Amygdala (tissue), 56 donors: ENCODE data around the gene PTPRD.

Experiments used
- DNase-seq, 56 donors: peaks; one replicate each; lab custom pipeline; 2025; lab: John Stamatoyannopoulos, UW

The PTPRD gene

GRCh38 chr9:8649807-8650206, 1963.0 kb downstream of the PTPRD start:
- DNase-seq = no peak

GRCh38 chr9:8649160-8649559, 1963.6 kb downstream of the PTPRD start:
- DNase-seq = no peak

GRCh38 chr9:8648271-8648845, 1964.4 kb downstream of the PTPRD start:
- no peak for DNase-seq

DNA sequence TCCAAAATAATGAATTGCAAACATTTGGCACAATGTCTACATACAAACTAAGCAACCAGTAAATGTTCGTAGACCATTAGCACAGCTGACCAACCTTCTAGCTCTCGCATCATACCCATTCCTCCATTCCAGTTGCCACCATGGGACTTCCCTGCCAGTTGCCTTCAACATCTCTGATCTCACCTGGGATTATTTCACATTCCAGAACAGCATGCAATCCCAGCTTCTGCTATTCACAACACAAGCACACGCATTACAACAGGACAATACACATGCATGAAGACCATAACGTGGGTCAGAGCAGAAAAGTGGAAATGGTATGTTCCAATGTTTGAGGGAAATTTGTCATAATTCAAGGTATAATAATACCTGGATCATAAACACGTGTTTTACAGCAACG, 1965.0 kb downstream of the PTPRD start:
- DNase-seq = no peak

DNA sequence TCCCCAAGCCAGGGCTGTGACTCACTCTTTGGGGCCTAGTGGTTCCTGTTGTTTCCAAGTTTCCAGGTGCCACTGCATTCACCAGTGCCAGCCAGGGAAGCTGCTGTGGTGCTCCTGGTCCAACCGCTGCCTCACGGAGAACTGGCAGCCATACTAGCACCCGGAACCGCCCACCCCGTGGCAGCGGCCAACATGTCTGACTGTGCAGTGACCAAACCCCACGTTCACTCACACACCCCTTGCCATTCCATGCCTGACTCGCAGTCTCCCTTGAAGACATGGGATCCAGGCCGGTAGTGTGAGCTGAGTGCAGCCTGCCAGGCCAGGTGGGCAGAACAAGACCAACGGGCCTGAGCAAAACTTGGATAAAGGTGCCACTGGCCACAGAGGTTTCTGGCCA, 1968.2 kb downstream of the PTPRD start:
- no peak for DNase-seq

DNA sequence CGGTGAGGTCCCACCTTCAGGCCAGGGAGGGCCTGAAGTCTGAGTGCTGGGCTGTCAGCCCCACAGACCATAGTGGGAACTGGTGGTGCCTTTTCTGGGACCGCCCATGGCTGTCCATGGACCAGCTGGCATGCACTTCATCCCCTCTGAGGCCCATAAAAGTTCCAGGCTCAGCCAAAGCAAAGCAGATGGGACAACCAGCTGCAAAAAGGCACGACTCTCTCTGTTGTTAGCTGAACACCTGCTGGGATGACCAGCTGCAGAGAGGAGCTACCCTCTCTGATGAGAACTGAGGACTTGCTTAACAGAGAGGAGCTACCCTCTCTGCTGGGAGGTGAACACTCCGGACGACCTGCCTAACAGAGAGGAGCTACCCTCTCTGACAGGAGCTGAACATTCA, 1968.9 kb downstream of the PTPRD start:
- no peak for DNase-seq

DNA sequence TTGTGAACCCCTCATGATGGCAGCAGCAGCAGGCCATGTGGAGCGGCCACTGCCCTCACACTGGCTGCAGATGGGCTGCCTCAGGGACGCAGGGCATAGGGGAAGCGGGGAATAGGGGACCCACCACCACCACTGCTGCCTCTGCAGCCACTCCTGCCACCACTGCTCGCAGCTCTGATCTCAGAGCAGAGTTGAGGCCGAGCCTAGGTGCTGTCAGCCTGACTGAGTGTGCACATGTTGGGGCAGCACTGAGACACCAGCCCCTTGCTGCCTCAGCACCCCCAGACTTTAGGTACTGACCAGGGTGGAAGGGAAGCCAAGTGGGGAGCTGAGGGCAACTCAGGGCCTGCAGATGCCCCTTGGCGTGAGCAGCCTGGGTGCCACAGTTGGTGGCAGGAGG, 1969.3 kb downstream of the PTPRD start:
- DNase-seq = no peak

- no peak for DNase-seq
These were observed 1972.0 kb downstream of the PTPRD start for GRCh38 chr9:8640761-8641160.

DNA sequence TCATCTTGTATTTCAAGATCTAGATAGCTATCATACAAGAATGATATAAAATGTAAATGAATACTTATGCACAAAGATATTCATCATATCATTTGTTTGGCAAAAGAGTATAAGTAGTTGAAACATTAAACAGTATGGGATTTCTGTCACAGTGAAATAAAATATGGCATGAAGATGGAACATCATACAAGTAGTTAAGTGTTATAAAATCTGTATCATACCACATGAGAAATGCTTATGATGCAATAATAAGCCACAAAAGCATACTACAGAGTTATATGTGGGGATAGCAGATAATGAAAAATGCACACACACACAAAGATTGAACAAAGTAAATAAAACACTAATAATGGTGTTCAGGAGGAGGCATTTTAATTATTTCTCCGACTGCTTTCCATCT, 1975.2 kb downstream of the PTPRD start:
- DNase-seq = no peak

DNA sequence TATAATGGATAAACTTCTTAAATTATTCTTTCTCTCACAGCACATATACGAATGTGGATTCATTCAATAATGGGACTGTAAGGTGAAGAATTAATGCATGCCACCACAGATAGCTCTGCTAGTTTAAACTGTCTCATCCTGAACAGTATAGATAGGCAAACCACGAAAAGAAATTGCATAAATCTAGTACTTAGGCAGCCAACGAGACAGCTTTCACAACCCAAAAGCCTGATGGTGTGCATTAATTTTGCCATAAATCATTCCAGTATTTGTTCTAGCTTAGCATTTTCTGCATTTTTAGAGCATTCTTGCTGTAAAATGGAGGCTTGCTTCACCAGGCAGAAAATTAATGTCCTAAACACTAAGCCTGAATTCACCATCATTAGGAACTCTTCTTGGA, 1979.0 kb downstream of the PTPRD start:
- DNase-seq = no peak

- DNase-seq = peak in 3 of 56 donors; percentile 4 to 9 (median 7)
These were observed 1980.3 kb downstream of the PTPRD start for GRCh38 chr9:8632493-8632892.

GRCh38 chr9:8628791-8629190, 1984.0 kb downstream of the PTPRD start:
- no peak for DNase-seq

- no peak for DNase-seq
These were observed 1984.7 kb downstream of the PTPRD start for GRCh38 chr9:8627976-8628679.

- DNase-seq = no peak
These were observed 1989.9 kb downstream of the PTPRD start for GRCh38 chr9:8622871-8623270.

DNA sequence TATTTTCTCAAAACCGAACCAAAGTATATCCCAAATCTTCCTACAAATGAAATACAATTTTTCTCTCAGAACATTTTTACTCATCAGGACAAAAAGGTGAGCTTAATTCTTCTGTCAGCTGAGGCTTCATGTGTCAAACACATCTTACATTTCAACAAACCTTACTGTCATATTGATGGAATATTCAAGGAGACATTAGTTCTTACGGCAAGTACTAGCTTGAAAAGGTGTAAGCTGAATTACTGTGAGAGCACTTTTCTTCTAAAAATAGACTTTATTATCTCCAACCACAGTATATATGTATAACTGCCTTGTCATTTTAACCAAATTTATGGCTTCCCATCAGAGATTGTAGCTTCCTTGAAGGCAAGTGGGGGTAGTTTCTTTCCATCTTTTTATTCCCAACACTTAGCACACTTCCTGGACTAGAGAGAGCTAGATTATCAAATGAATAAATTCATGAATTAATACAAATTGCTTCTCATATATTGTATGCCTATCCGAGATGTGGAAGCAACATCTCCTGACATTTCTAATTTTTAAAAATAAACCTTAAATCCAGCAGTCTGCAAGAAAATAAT, 1990.5 kb downstream of the PTPRD start:
- no peak for DNase-seq

DNA sequence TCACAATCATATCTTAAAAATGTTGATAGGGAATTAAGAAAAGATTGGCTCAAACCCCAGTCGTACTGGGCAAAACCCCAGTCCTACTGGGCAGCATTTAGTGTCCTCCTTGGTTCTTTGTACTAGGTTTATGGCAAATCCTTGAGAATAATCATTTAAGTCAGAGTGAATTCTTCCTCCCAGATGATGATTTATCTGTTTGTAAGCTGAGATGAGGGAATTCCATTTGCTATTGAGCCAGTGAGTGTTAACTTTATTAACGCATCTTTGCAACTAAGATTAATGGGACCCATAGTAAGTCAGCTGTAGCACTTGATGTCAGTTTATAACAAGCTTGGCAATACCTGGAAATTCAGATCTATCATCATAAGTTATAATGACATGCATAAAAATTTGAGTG, 1991.4 kb downstream of the PTPRD start:
- no peak for DNase-seq

GRCh38 chr9:8616414-8616813, 1996.4 kb downstream of the PTPRD start:
- DNase-seq = no peak

- DNase-seq = no peak
These were observed 1997.8 kb downstream of the PTPRD start for GRCh38 chr9:8614926-8615440.

GRCh38 chr9:8613346-8613825, 1999.4 kb downstream of the PTPRD start:
- peak in 1 of 56 donors; percentile 10 for DNase-seq

DNA sequence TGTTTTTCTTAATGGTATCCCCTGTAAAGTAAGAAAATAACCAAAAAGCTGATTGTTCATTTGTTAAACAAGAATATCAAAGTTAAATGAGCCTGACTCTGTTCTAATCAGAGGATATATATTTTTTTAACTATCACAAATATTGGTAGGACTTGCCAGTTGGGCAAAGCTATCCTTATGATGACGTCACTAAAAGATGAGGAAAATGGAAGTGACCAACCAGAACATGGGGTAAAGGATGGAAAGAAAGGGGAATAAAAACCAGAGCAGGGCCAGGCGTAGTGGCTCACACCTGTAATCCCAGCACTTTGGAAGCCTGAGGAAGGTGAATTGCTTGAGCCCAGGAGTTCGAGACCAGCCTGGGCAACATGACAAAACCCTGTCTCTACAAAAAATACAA, 2001.6 kb downstream of the PTPRD start:
- no peak for DNase-seq

GRCh38 chr9:8610256-8610655, 2002.5 kb downstream of the PTPRD start:
- no peak for DNase-seq

DNA sequence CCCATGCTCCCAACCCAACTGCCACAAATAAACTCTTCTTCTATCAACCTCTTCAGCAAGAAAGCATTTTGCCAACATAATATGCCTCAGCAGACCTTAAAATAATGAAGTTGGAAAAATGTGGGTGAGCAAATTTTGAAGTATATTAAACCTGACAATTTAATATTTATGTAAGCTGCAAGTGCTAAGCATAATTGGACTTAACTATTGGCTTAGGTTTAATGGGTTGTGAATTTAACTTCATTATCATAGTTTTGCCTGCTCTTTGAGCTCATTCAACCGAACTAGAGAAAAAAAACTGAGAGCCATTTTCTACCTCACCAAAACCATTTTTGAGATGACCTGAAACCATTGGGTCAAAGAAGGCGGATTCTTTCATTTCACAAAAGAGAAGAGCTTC, 2007.7 kb downstream of the PTPRD start:
- no peak for DNase-seq
